Measurements from ENCODE around the gene ADK.
A peak's percentile ranks its signal among the peaks of the same experiment; 100 is the strongest.

The ADK gene

GRCh38 chr10:74150990-74151878 is at the start of gene ADK:
ADK (plus strand) TSS chr10:74151221; CDS start chr10:74151279, 58 bp downstream.
- Histone ChIP-seq H3K27me3 (no peaks in the 10 kb centered on the region), H3K4me3 (ENCODE audit: low read depth in 1 of 2, low read length in 1 of 2) (peak within 1 kb of the TSS; percentile 98 to 99), H3K9me3 (no peaks in the 10 kb centered on the region), H3K27ac (peak within 1 kb of the TSS; percentile 93), H3K36me3 (peaks cover 4% of the 10 kb centered on the region), H3K4me1 (ENCODE audit: control insufficient read depth in 1 of 2, insufficient read depth in 1 of 2, low read depth in 1 of 2, low read length in 1 of 2) (peaks cover 30 to 37% of the 10 kb centered on the region in 2 experiments)
- peak; percentile 67 for TF ChIP-seq CTCF (IDR thresholded peaks at IDR 0.05)

- no peaks in the 10 kb centered on the region for H3K27me3 ChIP-seq
- H3K9me3 ChIP-seq: no peaks in the 10 kb centered on the region
- H3K36me3 ChIP-seq: peaks cover 98% of the 10 kb centered on the region
- no peak overlapping the region for H3K27ac ChIP-seq
- no peak for TF ChIP-seq CTCF (IDR thresholded peaks at IDR 0.05)
- no peaks in the 10 kb centered on the region for H3K4me1 ChIP-seq (ENCODE audit: control insufficient read depth in 1 of 2, insufficient read depth in 1 of 2, low read depth in 1 of 2, low read length in 1 of 2)
- no peak overlapping the region for H3K4me3 ChIP-seq (ENCODE audit: low read depth in 1 of 2, low read length in 1 of 2)
Observed at GRCh38 chr10:74103560-74104258, 47.3 kb upstream of the ADK start.

- H3K27ac ChIP-seq: no peak overlapping the region
- no peak overlapping the region for H3K4me3 ChIP-seq (ENCODE audit: low read depth in 1 of 2, low read length in 1 of 2)
- peaks cover 98% of the 10 kb centered on the region for H3K36me3 ChIP-seq
- H3K4me1 ChIP-seq (ENCODE audit: control insufficient read depth in 1 of 2, insufficient read depth in 1 of 2, low read depth in 1 of 2, low read length in 1 of 2): no peaks in the 10 kb centered on the region
- no peak for TF ChIP-seq CTCF (IDR thresholded peaks at IDR 0.05)
- no peaks in the 10 kb centered on the region for H3K27me3 ChIP-seq
- no peaks in the 10 kb centered on the region for H3K9me3 ChIP-seq
Observed at GRCh38 chr10:74104480-74104879, 46.5 kb upstream of the ADK start.

GRCh38 chr10:74104996-74105395 is 46.0 kb upstream of the ADK start:
- Histone ChIP-seq H3K27ac (no peak overlapping the region), H3K4me3 (ENCODE audit: low read depth in 1 of 2, low read length in 1 of 2) (no peak overlapping the region), H3K4me1 (ENCODE audit: control insufficient read depth in 1 of 2, insufficient read depth in 1 of 2, low read depth in 1 of 2, low read length in 1 of 2) (no peaks in the 10 kb centered on the region), H3K27me3 (no peaks in the 10 kb centered on the region), H3K36me3 (peaks cover 98% of the 10 kb centered on the region), H3K9me3 (no peaks in the 10 kb centered on the region)
- TF ChIP-seq CTCF (IDR thresholded peaks at IDR 0.05): no peak

GRCh38 chr10:74107391-74107790 is 43.6 kb upstream of the ADK start:
- Histone ChIP-seq H3K27me3 (no peaks in the 10 kb centered on the region), H3K4me3 (ENCODE audit: low read depth in 1 of 2, low read length in 1 of 2) (no peak overlapping the region), H3K27ac (peak overlapping the region; percentile 23), H3K4me1 (ENCODE audit: control insufficient read depth in 1 of 2, insufficient read depth in 1 of 2, low read depth in 1 of 2, low read length in 1 of 2) (no peaks in the 10 kb centered on the region), H3K9me3 (no peaks in the 10 kb centered on the region), H3K36me3 (peaks cover 100% of the 10 kb centered on the region)
- TF ChIP-seq CTCF (IDR thresholded peaks at IDR 0.05): no peak

Data from neutrophil (primary cell).